HG03460 (cell line): Measurements from ENCODE around the gene ABCB8.

ENCODE experiments used
- ATAC-seq: cut with Tn5 transposase; IDR thresholded peaks from one replicate; pipeline ENCODE4 v1.9.1; 2021; ENCODE audit not compliant: unreplicated experiment

Gene ABCB8

GRCh38 chr7:151028131-151028947 is at the start of gene ABCB8:
TSS of gene ABCB8 (plus strand) at chr7:151028450. CDS start at chr7:151028516, 66 bp downstream.
- ATAC-seq, result peak; percentile 97

- no peak for ATAC-seq
Measured at GRCh38 chr7:150979713-150980390, 48.4 kb upstream of the ABCB8 start.

- no peak for ATAC-seq
Measured at GRCh38 chr7:150980663-150981062, 47.6 kb upstream of the ABCB8 start.

- ATAC-seq, result no peak
Measured at GRCh38 chr7:150981644-150982043, 46.6 kb upstream of the ABCB8 start.

GRCh38 chr7:150982351-150982750 is 45.9 kb upstream of the ABCB8 start:
- no peak for ATAC-seq

- ATAC-seq, result no peak
Measured at GRCh38 chr7:150983893-150984368, 44.3 kb upstream of the ABCB8 start.

- ATAC-seq, result no peak
Measured at GRCh38 chr7:150986099-150986512, 42.1 kb upstream of the ABCB8 start.

GRCh38 chr7:150986556-150986955 is 41.7 kb upstream of the ABCB8 start:
- ATAC-seq, result no peak

- no peak for ATAC-seq
Measured at GRCh38 chr7:150988230-150989226, 39.7 kb upstream of the ABCB8 start.

GRCh38 chr7:150989456-150989855 is 38.8 kb upstream of the ABCB8 start:
- no peak for ATAC-seq

- no peak for ATAC-seq
Measured at GRCh38 chr7:150990416-150991186, 37.6 kb upstream of the ABCB8 start, which contains the start of gene NOS3. TSS of gene NOS3 (plus strand) at chr7:150991017. CDS start at chr7:150993804, 2,787 bp downstream.

GRCh38 chr7:150992051-150992640 is 36.1 kb upstream of the ABCB8 start:
- no peak for ATAC-seq

GRCh38 chr7:150992833-150993302 is 35.4 kb upstream of the ABCB8 start:
- ATAC-seq, result no peak

GRCh38 chr7:150993511-150993910 is 34.7 kb upstream of the ABCB8 start:
- no peak for ATAC-seq

- no peak for ATAC-seq
Measured at GRCh38 chr7:150994141-150994837, 34.0 kb upstream of the ABCB8 start.

- no peak for ATAC-seq
Measured at GRCh38 chr7:150994838-150995510, 33.3 kb upstream of the ABCB8 start.

GRCh38 chr7:150996376-150997074 is 31.7 kb upstream of the ABCB8 start:
- ATAC-seq, result no peak

- no peak for ATAC-seq
Measured at GRCh38 chr7:150997075-150997511, 31.2 kb upstream of the ABCB8 start.
